ENCODE data around the gene EVI5L.

Gene EVI5L

GRCh38 chr19:7844405-7844804 is 14.4 kb downstream of the EVI5L start:
- intact Hi-C loops (cut with DNase I), result no loop called here

GRCh38 chr19:7844951-7845350 is 14.9 kb downstream of the EVI5L start:
- intact Hi-C loops (cut with DNase I), result no loop called here
- peak in 2 of 10 donors; percentile 56 to 67 for DNase-seq

More at GRCh38 chr19:7844405-7844804, 14.4 kb downstream of the EVI5L start:
- peak in 2 of 10 donors; percentile 36 to 39 for DNase-seq

- intact Hi-C loops (cut with DNase I), result no loop called here
- peak in 4 of 10 donors; percentile 17 to 75 (median 65) for DNase-seq
Measured at GRCh38 chr19:7845390-7846154, 15.6 kb downstream of the EVI5L start.

GRCh38 chr19:7846155-7846646 is 16.2 kb downstream of the EVI5L start:
- peak in 3 of 10 donors; percentile 8 to 77 (median 69) for DNase-seq
- intact Hi-C loops (cut with DNase I), result no loop called here

GRCh38 chr19:7847664-7848063 is 17.6 kb downstream of the EVI5L start:
- DNase-seq, result peak in 3 of 10 donors; percentile 8 to 85 (median 70)
- intact Hi-C loops (cut with DNase I), result no loop called here

- DNase-seq, result peak in 5 of 10 donors; percentile 39 to 95 (median 72)
- intact Hi-C loops (cut with DNase I), result no loop called here
Measured at GRCh38 chr19:7848779-7849457, 18.9 kb downstream of the EVI5L start.

- peak in 1 of 10 donors; percentile 67 for DNase-seq
- intact Hi-C loops (cut with DNase I), result no loop called here
Measured at GRCh38 chr19:7849631-7849999, 19.6 kb downstream of the EVI5L start.

- peak in 2 of 10 donors; percentile 39 to 89 for DNase-seq
- intact Hi-C loops (cut with DNase I), result no loop called here
Measured at GRCh38 chr19:7850000-7850813, 20.2 kb downstream of the EVI5L start.

- DNase-seq, result peak in 2 of 10 donors; percentile 9 to 70
- intact Hi-C loops (cut with DNase I), result no loop called here
Measured at GRCh38 chr19:7850945-7851622, 21.1 kb downstream of the EVI5L start.

- DNase-seq, result peak; percentile 85 to 99 (median 93)
- intact Hi-C loops (cut with DNase I), result loop anchor here (1.0 kb wide), 1 partner anchor 21 kb away; no protein-coding TSS in a partner anchor
Measured at GRCh38 chr19:7851623-7852500, 21.8 kb downstream of the EVI5L start.

GRCh38 chr19:7852851-7853769 is 23.1 kb downstream of the EVI5L start:
- DNase-seq, result peak in 6 of 10 donors; percentile 69 to 96 (median 75)
- intact Hi-C loops (cut with DNase I), result loop anchor here (1.0 kb wide), 1 partner anchor 22 kb away; no protein-coding TSS in a partner anchor

GRCh38 chr19:7853770-7854128 is 23.7 kb downstream of the EVI5L start:
- DNase-seq, result peak in 2 of 10 donors; percentile 15 to 45
- intact Hi-C loops (cut with DNase I), result no loop called here

GRCh38 chr19:7855426-7856108 is 25.5 kb downstream of the EVI5L start:
- DNase-seq, result peak in 3 of 10 donors; percentile 60 to 66 (median 62)
- intact Hi-C loops (cut with DNase I), result no loop called here

GRCh38 chr19:7856109-7856591 is 26.1 kb downstream of the EVI5L start:
- intact Hi-C loops (cut with DNase I), result no loop called here
- peak in 3 of 10 donors; percentile 22 to 61 (median 26) for DNase-seq

- intact Hi-C loops (cut with DNase I), result no loop called here
- peak in 3 of 10 donors; percentile 33 to 67 (median 58) for DNase-seq
Measured at GRCh38 chr19:7856679-7857663, 27.0 kb downstream of the EVI5L start.

GRCh38 chr19:7857727-7858108 is 27.7 kb downstream of the EVI5L start:
- peak in 1 of 10 donors; percentile 47 for DNase-seq
- intact Hi-C loops (cut with DNase I), result no loop called here
